SK-N-SH treated with all-trans-retinoic acid at 6 μM for 48 hours (cell line): ENCODE data around the gene CCDC117.

ENCODE experiments used
- ATAC-seq: fragments of 200-7000 bp; cut with Tn5 transposase; 3 replicates; pipeline ENCODE4 v1.9.1; 2020; ENCODE audit warnings: mild to moderate bottlenecking, moderate library complexity
- ARNTL ChIP-seq: fragments of 450-650 bp; formaldehyde crosslinking; IDR thresholded peaks from 2 replicates; pipeline ENCODE4 v1.5.0; 2020; ENCODE audit warnings: low read depth, mild to moderate bottlenecking, moderate library complexity, borderline replicate concordance
- CSDC2 ChIP-seq: fragments of 250-450 bp; sonication (Bioruptor Pico); IDR thresholded peaks from 2 replicates; pipeline ENCODE4 v1.5.0; 2020; ENCODE audit warnings: mild to moderate bottlenecking, moderate library complexity
- CSRNP3 ChIP-seq: fragments of 250-450 bp; sonication (Bioruptor Pico); IDR thresholded peaks from 2 replicates; pipeline ENCODE4 v1.5.1; 2021; ENCODE audit warnings: mild to moderate bottlenecking, moderate library complexity
- ESRRG ChIP-seq: fragments of 250-450 bp; sonication (Bioruptor Pico); IDR thresholded peaks from 2 replicates; pipeline ENCODE4 v1.6.1; 2021; ENCODE audit warnings: mild to moderate bottlenecking
- GLIS3 ChIP-seq: fragments of 250-450 bp; sonication (Bioruptor Pico); IDR thresholded peaks from 2 replicates; pipeline ENCODE4 v1.5.0; 2020; ENCODE audit warnings: mild to moderate bottlenecking, moderate library complexity
- ISL1 ChIP-seq: fragments of 250-450 bp; sonication (Bioruptor Pico); IDR thresholded peaks from 2 replicates; pipeline ENCODE4 v2.1.2; 2022; ENCODE audit warnings: mild to moderate bottlenecking, moderate library complexity
- OSR1 ChIP-seq: fragments of 250-450 bp; sonication (Bioruptor Pico); IDR thresholded peaks from 2 replicates; pipeline ENCODE4 v1.8.0; 2022; ENCODE audit warnings: moderate library complexity, mild to moderate bottlenecking, inconsistent platforms
- POU6F1 ChIP-seq: fragments of 250-450 bp; sonication (Bioruptor Pico); IDR thresholded peaks from 2 replicates; pipeline ENCODE4 v1.8.0; 2021; ENCODE audit warnings: low read depth, mild to moderate bottlenecking, moderate library complexity, borderline replicate concordance
- PPARA ChIP-seq: fragments of 250-450 bp; sonication (Bioruptor Pico); IDR thresholded peaks from 2 replicates; pipeline ENCODE4 v1.5.0; 2020; ENCODE audit warnings: mild to moderate bottlenecking, borderline replicate concordance
- SNAI2 ChIP-seq: fragments of 250-450 bp; sonication (Bioruptor Pico); IDR thresholded peaks from 2 replicates; pipeline ENCODE4 v1.5.0; 2020; ENCODE audit warnings: mild to moderate bottlenecking, moderate library complexity
- TCF4 ChIP-seq: fragments of 250-450 bp; sonication (Bioruptor Pico); IDR thresholded peaks from 2 replicates; pipeline ENCODE4 v1.8.0; 2021; ENCODE audit warnings: mild to moderate bottlenecking, moderate library complexity, borderline replicate concordance
- TOX ChIP-seq: fragments of 250-450 bp; sonication (Bioruptor Pico); IDR thresholded peaks from 2 replicates; pipeline ENCODE4 v1.8.0; 2021; ENCODE audit warnings: mild to moderate bottlenecking, moderate library complexity, borderline replicate concordance
- ZC3H10 ChIP-seq: fragments of 250-450 bp; sonication (Bioruptor Pico); IDR thresholded peaks from 2 replicates; pipeline ENCODE4 v1.5.1; 2021; ENCODE audit warnings: mild to moderate bottlenecking, moderate library complexity
- ZFP3 ChIP-seq: fragments of 250-450 bp; sonication (Bioruptor Pico); IDR thresholded peaks from 2 replicates; pipeline ENCODE4 v1.5.0; 2020; ENCODE audit warnings: mild to moderate bottlenecking, moderate library complexity
- ZFP30 ChIP-seq: fragments of 450-650 bp; formaldehyde crosslinking; IDR thresholded peaks from 2 replicates; pipeline ENCODE4 v1.5.0; 2022; ENCODE audit warnings: mild to moderate bottlenecking, moderate library complexity
- ZNF565 ChIP-seq: fragments of 450-650 bp; formaldehyde crosslinking; conservative IDR thresholded peaks from 2 replicates; pipeline ENCODE4 v1.5.0; 2020; ENCODE audit warnings: low read depth, mild to moderate bottlenecking, moderate library complexity
- ZNF70 ChIP-seq: fragments of 450-650 bp; formaldehyde crosslinking; IDR thresholded peaks from 2 replicates; pipeline ENCODE4 v1.5.0; 2020; ENCODE audit warnings: mild to moderate bottlenecking, moderate library complexity
- ZNF8 ChIP-seq: fragments of 450-650 bp; formaldehyde crosslinking; IDR thresholded peaks from 2 replicates; pipeline ENCODE4 v1.5.0; 2020; ENCODE audit warnings: mild to moderate bottlenecking, moderate library complexity
- TF ChIP-seq, protein P1 (sequence below): fragments of 250-450 bp; sonication (Bioruptor Pico); IDR thresholded peaks from 2 replicates; pipeline ENCODE4 v1.8.0; 2020; ENCODE audit warnings: mild to moderate bottlenecking, moderate library complexity, borderline replicate concordance
- TF ChIP-seq, protein P2 (sequence below): fragments of 250-450 bp; sonication (Bioruptor Pico); IDR thresholded peaks from 2 replicates; pipeline ENCODE4 v1.5.0; 2020; ENCODE audit warnings: mild to moderate bottlenecking, moderate library complexity
- TF ChIP-seq, protein P3 (sequence below): fragments of 250-450 bp; sonication (Bioruptor Pico); IDR thresholded peaks from 2 replicates; pipeline ENCODE4 v1.5.1; 2020; ENCODE audit warnings: low read depth, mild to moderate bottlenecking, moderate library complexity

The CCDC117 gene

GRCh38 chr22:28791124-28791523 is 18.6 kb downstream of the CCDC117 start:
- TF ChIP-seq ZC3H10 (CRISPR knock-in tag) (no peak), TOX (no peak), ARNTL (CRISPR knock-in tag) (no peak), CSDC2 (CRISPR knock-in tag) (no peak), POU6F1 (no peak), PPARA (CRISPR knock-in tag) (no peak), ESRRG (no peak), SNAI2 (no peak), ZNF70 (CRISPR knock-in tag) (no peak), OSR1 (CRISPR knock-in tag) (no peak), ISL1 (CRISPR knock-in tag) (no peak), GLIS3 (CRISPR knock-in tag) (no peak), ZFP30 (CRISPR knock-in tag) (no peak)
- TF ChIP-seq, protein P1, sequence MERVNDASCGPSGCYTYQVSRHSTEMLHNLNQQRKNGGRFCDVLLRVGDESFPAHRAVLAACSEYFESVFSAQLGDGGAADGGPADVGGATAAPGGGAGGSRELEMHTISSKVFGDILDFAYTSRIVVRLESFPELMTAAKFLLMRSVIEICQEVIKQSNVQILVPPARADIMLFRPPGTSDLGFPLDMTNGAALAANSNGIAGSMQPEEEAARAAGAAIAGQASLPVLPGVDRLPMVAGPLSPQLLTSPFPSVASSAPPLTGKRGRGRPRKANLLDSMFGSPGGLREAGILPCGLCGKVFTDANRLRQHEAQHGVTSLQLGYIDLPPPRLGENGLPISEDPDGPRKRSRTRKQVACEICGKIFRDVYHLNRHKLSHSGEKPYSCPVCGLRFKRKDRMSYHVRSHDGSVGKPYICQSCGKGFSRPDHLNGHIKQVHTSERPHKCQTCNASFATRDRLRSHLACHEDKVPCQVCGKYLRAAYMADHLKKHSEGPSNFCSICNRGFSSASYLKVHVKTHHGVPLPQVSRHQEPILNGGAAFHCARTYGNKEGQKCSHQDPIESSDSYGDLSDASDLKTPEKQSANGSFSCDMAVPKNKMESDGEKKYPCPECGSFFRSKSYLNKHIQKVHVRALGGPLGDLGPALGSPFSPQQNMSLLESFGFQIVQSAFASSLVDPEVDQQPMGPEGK (CRISPR knock-in tag) = no peak
- TF ChIP-seq, protein P2, sequence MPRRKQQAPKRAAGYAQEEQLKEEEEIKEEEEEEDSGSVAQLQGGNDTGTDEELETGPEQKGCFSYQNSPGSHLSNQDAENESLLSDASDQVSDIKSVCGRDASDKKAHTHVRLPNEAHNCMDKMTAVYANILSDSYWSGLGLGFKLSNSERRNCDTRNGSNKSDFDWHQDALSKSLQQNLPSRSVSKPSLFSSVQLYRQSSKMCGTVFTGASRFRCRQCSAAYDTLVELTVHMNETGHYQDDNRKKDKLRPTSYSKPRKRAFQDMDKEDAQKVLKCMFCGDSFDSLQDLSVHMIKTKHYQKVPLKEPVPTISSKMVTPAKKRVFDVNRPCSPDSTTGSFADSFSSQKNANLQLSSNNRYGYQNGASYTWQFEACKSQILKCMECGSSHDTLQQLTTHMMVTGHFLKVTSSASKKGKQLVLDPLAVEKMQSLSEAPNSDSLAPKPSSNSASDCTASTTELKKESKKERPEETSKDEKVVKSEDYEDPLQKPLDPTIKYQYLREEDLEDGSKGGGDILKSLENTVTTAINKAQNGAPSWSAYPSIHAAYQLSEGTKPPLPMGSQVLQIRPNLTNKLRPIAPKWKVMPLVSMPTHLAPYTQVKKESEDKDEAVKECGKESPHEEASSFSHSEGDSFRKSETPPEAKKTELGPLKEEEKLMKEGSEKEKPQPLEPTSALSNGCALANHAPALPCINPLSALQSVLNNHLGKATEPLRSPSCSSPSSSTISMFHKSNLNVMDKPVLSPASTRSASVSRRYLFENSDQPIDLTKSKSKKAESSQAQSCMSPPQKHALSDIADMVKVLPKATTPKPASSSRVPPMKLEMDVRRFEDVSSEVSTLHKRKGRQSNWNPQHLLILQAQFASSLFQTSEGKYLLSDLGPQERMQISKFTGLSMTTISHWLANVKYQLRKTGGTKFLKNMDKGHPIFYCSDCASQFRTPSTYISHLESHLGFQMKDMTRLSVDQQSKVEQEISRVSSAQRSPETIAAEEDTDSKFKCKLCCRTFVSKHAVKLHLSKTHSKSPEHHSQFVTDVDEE = no peak
- TF ChIP-seq, protein P3, sequence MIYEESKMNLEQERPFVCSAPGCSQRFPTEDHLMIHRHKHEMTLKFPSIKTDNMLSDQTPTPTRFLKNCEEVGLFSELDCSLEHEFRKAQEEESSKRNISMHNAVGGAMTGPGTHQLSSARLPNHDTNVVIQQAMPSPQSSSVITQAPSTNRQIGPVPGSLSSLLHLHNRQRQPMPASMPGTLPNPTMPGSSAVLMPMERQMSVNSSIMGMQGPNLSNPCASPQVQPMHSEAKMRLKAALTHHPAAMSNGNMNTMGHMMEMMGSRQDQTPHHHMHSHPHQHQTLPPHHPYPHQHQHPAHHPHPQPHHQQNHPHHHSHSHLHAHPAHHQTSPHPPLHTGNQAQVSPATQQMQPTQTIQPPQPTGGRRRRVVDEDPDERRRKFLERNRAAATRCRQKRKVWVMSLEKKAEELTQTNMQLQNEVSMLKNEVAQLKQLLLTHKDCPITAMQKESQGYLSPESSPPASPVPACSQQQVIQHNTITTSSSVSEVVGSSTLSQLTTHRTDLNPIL (CRISPR knock-in tag) = no peak
- TF ChIP-seq, all 23 proteins: peak for 0
- ATAC-seq = no peak

- peak; percentile 24 for ATAC-seq
- TF ChIP-seq CSRNP3 (CRISPR knock-in tag) = no peak
- TF ChIP-seq ARNTL (CRISPR knock-in tag) = no peak
- TF ChIP-seq SNAI2 = no peak
- no peak for TF ChIP-seq ZFP3 (CRISPR knock-in tag)
- TF ChIP-seq, protein P3 (CRISPR knock-in tag) = no peak
- no peak for TF ChIP-seq ISL1 (CRISPR knock-in tag)
- TF ChIP-seq OSR1 (CRISPR knock-in tag) = no peak
- TF ChIP-seq ZFP30 (CRISPR knock-in tag) = no peak
- no peak for TF ChIP-seq TCF4 (CRISPR knock-in tag)
- no peak for TF ChIP-seq TOX
- no peak for TF ChIP-seq ZNF565
- no peak for TF ChIP-seq ZNF8 (CRISPR knock-in tag)
- TF ChIP-seq, protein P2 = no peak
These were observed 19.5 kb downstream of the CCDC117 start for GRCh38 chr22:28791841-28792490.
